Type B pancreatic cell (in vitro differentiated cells): ENCODE data around the gene CCDC28B. TPM values are rescaled to one million over a fixed set of nuclear protein-coding genes. Genes with fewer than 3 reads are reported as not detected.

ENCODE experiments used
- DNase-seq: peaks from one replicate; pipeline ENCODE4 v3.0.0; 2021; ENCODE audit warnings: mixed read lengths; ENCODE audit not compliant: unreplicated experiment; ENCODE audit errors: extremely low spot score
- H3K27ac Mint-ChIP-seq: 2 replicates; pipeline ENCODE4 v1.8.0; 2021; ENCODE audit warnings: mild to moderate bottlenecking, mixed read lengths
- H3K27me3 Mint-ChIP-seq: 2 replicates; pipeline ENCODE4 v1.8.0; 2021; ENCODE audit warnings: mixed read lengths
- H3K36me3 Mint-ChIP-seq: 2 replicates; pipeline ENCODE4 v1.8.0; 2021; ENCODE audit warnings: mixed read lengths
- H3K4me1 Mint-ChIP-seq: one replicate; pipeline ENCODE4 v1.8.0; 2021; ENCODE audit warnings: mixed read lengths; ENCODE audit not compliant: unreplicated experiment
- H3K4me3 Mint-ChIP-seq: 2 replicates; pipeline ENCODE4 v1.8.0; 2021; ENCODE audit warnings: mild to moderate bottlenecking, mixed read lengths
- H3K9me3 Mint-ChIP-seq: 2 replicates; pipeline ENCODE4 v1.8.0; 2021; ENCODE audit warnings: mixed read lengths
- CTCF ChIP-seq: fragments of 200-600 bp; sonication (generic); conservative IDR thresholded peaks from 2 replicates; pipeline ENCODE4 v1.5.0; 2021; ENCODE audit warnings: antibody characterized with exemption, mild to moderate bottlenecking
- total RNA-seq: library from RNA; stranded (reverse); gene quantifications from 2 replicates; pipeline ENCODE4 v1.2.1, GENCODE V29; 2021; ENCODE audit warnings: low replicate concordance

Gene CCDC28B
- total RNA-seq, 1 donor from 2014 or later = 19.6 TPM

GRCh38 chr1:32220746-32221580 is 20.6 kb downstream of the CCDC28B start:
- H3K4me3 Mint-ChIP-seq = peak overlapping the region; percentile 98
- H3K27me3 Mint-ChIP-seq = no peaks in the 10 kb centered on the region
- TF ChIP-seq CTCF = no peak
- peaks cover 18% of the 10 kb centered on the region for H3K4me1 Mint-ChIP-seq
- H3K36me3 Mint-ChIP-seq = peaks cover 13% of the 10 kb centered on the region
- H3K27ac Mint-ChIP-seq = peak overlapping the region; percentile 98
- no peak for DNase-seq
- no peaks in the 10 kb centered on the region for H3K9me3 Mint-ChIP-seq

- H3K27me3 Mint-ChIP-seq = no peaks in the 10 kb centered on the region
- peaks cover 13% of the 10 kb centered on the region for H3K36me3 Mint-ChIP-seq
- no peaks in the 10 kb centered on the region for H3K9me3 Mint-ChIP-seq
- DNase-seq = no peak
- H3K4me3 Mint-ChIP-seq = peak overlapping the region; percentile 98
- no peak for TF ChIP-seq CTCF
- H3K27ac Mint-ChIP-seq = peak overlapping the region; percentile 98
- peaks cover 18% of the 10 kb centered on the region for H3K4me1 Mint-ChIP-seq
Measured at GRCh38 chr1:32221581-32221979, 21.2 kb downstream of the CCDC28B start.

GRCh38 chr1:32221980-32222755 is 21.8 kb downstream of the CCDC28B start, which contains the start of the genes EIF3I and TMEM234:
TSS of gene EIF3I (plus strand) at chr1:32222407. CDS start at chr1:32222442, 35 bp downstream.
TSS of gene TMEM234 (minus strand) at chr1:32222353. CDS start at chr1:32222322, 31 bp downstream.
- H3K27me3 Mint-ChIP-seq = no peaks in the 10 kb centered on the region

GRCh38 chr1:32223683-32224082 is 23.3 kb downstream of the CCDC28B start:
- H3K36me3 Mint-ChIP-seq = peaks cover 23% of the 10 kb centered on the region
- TF ChIP-seq CTCF = no peak
- peak overlapping the region; percentile 98 for H3K4me3 Mint-ChIP-seq
- no peaks in the 10 kb centered on the region for H3K27me3 Mint-ChIP-seq
- H3K4me1 Mint-ChIP-seq = peaks cover 18% of the 10 kb centered on the region
- H3K27ac Mint-ChIP-seq = peak overlapping the region; percentile 75
- H3K9me3 Mint-ChIP-seq = no peaks in the 10 kb centered on the region
- DNase-seq = no peak

More at GRCh38 chr1:32221980-32222755, 21.8 kb downstream of the CCDC28B start, which contains the start of the genes EIF3I and TMEM234:
- peak; percentile 90 for DNase-seq
- TF ChIP-seq CTCF = no peak
- H3K36me3 Mint-ChIP-seq = peaks cover 13% of the 10 kb centered on the region
- peak within 1 kb of the TSS; percentile 98 for H3K4me3 Mint-ChIP-seq
- H3K9me3 Mint-ChIP-seq = no peaks in the 10 kb centered on the region
- H3K27ac Mint-ChIP-seq = peak within 1 kb of the TSS; percentile 98
- peaks cover 18% of the 10 kb centered on the region for H3K4me1 Mint-ChIP-seq

- H3K9me3 Mint-ChIP-seq = no peaks in the 10 kb centered on the region
- H3K27me3 Mint-ChIP-seq = no peaks in the 10 kb centered on the region
- H3K4me3 Mint-ChIP-seq = peak overlapping the region; percentile 74
- no peak for DNase-seq
- H3K36me3 Mint-ChIP-seq = peaks cover 25% of the 10 kb centered on the region
- peak overlapping the region; percentile 75 for H3K27ac Mint-ChIP-seq
- no peak for TF ChIP-seq CTCF
- H3K4me1 Mint-ChIP-seq = peaks cover 18% of the 10 kb centered on the region
Measured at GRCh38 chr1:32224285-32224684, 23.9 kb downstream of the CCDC28B start.
